NCI-H2227 (cell line): Measurements from ENCODE around the gene UBE2Q1.
A peak's percentile ranks its signal among the peaks of the same experiment; 100 is the strongest.

ENCODE experiments used
- DNase-seq: peaks from one replicate; lab custom pipeline; 2025; ENCODE audit not compliant: unreplicated experiment; lab: John Stamatoyannopoulos, UW

Gene UBE2Q1

GRCh38 chr1:154512760-154513159 lies 45.7 kb downstream of the UBE2Q1 start:
- no peak for DNase-seq

- DNase-seq = no peak
These were observed 54.6 kb downstream of the UBE2Q1 start for GRCh38 chr1:154503898-154504297.

DNA sequence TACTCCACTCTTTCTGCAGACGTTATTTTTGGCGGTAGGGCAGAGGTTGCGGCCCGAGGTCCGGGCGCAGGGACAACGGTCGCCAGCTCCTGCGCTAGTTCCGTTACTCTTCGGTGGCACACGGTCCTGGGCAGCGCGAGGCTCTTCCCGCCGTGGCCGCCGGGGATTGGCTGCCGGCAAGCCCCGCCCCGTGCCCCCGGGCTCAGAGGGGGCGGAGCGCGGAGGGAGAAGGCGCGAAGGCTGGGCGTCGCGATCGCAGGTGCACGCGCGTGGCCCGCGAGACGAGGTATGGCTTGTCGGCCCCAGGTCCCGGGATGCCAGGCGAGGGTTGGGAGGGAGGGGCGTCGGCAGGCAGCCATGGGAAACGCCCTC lies 55.7 kb downstream of the UBE2Q1 start:
- peak; percentile 72 for DNase-seq

GRCh38 chr1:154502066-154502743 lies 56.3 kb downstream of the UBE2Q1 start, which contains the start of the genes SHE and TDRD10:
Gene SHE, minus strand, starts transcription at chr1:154502412. Its CDS starts 386 bp downstream, at chr1:154502026.
Gene TDRD10, plus strand, starts transcription at chr1:154502219. Its CDS starts 4,685 bp downstream, at chr1:154506904.
- DNase-seq = peak; percentile 81

DNA sequence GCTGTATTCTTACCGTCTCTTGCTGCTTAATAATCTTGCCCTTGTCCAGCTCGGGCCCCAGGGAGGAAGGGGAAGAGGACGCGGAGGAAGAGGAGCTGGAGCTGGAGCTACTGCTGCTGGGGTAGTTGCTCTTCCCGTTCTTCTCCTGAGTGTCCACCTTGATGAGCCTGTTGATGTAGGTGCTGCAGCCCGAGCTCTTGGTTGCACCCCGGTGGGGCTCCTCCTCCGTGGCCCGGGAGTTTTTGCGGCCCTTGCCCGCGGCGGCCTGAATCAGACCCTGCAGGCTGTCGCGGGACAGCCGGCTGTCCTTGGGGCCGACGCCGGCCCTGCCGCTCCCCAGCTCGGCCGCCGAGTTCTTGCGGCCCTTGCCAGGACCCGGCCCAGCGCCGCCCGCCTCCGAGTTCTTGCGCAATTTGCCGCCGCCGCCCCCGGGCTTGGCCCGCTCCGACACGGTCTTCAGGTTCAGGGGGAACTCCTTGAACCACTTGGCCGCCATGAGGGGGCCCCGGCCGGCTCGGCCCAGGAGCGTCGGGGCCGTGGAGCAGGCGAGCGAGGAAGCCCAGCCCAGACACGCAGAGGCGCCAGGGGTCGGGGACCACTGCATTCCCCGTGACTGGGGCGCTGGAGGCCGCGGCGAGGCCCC lies 56.9 kb downstream of the UBE2Q1 start:
- peak; percentile 44 for DNase-seq

DNA sequence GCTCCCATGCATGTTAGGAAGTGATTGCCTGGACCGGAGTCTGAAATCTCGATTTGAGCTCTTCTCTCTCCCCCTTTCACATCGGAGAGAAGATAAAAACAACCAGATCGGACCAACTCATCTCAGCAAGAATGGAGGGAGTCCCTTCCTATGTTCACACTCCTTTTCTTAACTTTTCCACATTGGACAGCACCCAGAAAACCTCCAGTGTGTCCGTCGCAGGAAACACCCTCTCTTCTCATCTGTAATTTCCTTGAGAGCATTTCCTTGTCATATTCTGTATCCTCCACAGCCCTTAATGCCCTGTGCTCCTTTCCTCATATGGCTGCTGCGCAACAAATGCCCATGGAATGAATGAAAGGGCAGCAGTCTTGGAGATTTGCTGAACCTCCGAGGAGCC lies 57.9 kb downstream of the UBE2Q1 start:
- no peak for DNase-seq

DNA sequence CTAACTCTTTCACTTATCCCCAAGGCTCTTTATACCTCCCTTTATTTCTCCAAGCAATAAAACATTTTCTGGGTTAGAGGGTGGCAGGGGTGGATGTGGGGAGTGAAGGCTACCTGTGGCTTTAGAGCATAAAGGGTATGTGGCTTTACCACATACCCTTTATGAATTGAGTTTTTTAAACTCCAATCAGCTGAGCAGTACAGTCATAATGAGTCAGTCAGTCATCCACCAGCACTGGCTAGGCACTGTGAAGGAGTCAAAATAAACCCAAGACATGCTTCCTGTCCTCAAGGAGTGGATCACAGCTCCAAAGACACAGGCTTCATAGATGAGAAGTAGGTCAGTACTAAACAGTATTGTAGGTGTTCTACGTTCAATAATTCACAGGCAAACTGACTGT lies 59.0 kb downstream of the UBE2Q1 start:
- DNase-seq = no peak
